Stimulated activated CD8-positive, alpha-beta memory T cell treated with anti-CD3 and anti-CD28 coated beads, Interleukin-12 subunit alpha, Interleukin-12 subunit beta, amount 100 ng/mL, for 4 hours (primary cell): ENCODE measurements around the gene CPOX.
"Not testable (repeated sequence)": the region's sequence is repeated elsewhere in the genome, so short reads cannot be mapped to it uniquely, and the experiment has no call there.

Source experiments
- DNase-seq: peaks from one replicate; pipeline ENCODE4 v3.0.0-alpha.2; 2020; ENCODE audit warnings: low read depth

CPOX gene

DNA sequence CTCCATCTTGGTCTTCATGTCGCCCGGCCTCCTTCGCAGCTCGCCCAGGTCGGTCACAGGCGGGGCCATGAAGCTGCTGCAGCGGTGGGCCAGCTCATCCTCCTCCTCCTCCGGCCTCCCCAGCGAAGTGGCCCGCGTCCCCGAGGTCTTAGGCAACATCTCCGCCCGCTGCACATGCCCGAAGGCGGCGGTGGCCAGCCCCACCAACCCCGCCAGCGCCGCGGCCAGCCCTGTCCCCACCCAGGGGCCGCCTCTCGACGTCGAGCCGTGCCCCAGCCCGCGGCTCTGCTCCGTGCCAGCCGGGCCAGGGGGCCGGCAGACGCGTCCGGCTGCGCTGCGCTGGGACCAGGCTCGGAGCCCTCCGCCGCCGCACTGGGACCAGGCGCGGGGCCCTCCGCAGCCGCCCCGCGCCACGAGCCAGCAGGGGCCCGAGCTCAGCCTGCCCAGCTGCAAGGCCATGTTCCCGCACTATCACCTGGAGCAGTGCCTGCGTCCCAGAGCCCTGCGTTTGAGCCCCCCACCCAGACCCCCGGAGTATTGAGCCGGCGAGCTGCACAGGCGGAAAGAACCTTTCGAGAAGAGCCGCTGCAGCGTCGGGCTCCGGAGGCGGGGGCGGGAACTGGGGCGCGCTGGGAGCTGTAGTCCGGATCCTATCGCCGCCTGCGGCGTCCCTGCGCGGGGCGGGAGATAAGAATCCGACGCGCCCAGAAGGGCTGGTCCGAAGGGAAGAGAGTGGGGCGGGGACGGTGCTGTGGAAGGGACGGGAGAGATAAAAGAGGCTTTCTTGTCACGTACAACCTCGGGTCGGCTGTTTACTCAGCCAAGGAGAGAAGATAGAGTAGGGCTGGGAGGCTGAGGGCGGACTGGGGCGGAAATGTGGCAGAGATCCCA lies at the start of gene CPOX:
Gene CPOX (minus strand): TSS at position 566 of the 891 bp plus-strand sequence. CDS start 107 bp downstream, at position 459.
- DNase-seq, result peak; percentile 71

DNA sequence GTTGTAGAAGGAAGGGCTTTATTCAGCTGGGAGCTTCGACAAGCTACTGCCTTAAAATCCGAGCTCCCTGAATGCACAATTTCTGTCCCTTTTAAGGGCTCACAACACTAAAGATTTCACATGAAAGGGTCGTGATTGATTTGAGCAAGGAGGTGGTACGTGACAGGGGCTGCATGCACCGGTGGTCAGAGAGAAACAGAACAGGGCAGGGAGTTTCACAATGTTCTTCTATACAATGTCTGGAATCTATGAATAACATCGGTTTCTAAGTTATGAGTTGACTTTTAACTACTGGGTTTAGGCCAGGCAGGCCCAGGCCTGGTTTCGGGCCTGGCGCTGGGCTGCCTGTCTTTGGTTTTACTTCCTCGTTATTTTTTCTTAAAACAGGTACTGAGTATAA lies 49.4 kb upstream of the CPOX start:
- not testable (repeated sequence) for DNase-seq

DNA sequence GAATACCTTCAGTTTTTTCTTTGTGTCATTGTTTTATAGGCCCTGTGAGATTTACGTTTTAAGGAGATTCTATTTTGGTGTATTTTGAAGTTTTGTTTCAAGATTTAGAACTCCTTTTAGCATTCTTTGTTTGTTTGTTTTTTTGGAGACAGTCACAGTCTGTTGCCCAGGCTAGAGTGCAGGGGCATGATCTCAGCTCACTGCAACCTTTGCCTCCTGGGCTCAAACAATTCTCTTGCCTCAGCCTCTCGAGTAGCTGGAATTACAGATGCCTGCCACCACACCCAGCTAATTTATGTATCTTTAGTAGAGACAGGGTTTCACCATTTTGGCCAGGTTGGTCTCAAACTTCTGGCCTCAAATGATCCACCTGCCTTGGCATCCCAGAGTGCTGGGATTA lies 48.3 kb upstream of the CPOX start:
- not testable (repeated sequence) for DNase-seq

- not testable (repeated sequence) for DNase-seq
Observed at GRCh38 chr3:98638515-98638914, 45.1 kb upstream of the CPOX start.

GRCh38 chr3:98630416-98630815 lies 37.0 kb upstream of the CPOX start:
- no peak for DNase-seq

DNA sequence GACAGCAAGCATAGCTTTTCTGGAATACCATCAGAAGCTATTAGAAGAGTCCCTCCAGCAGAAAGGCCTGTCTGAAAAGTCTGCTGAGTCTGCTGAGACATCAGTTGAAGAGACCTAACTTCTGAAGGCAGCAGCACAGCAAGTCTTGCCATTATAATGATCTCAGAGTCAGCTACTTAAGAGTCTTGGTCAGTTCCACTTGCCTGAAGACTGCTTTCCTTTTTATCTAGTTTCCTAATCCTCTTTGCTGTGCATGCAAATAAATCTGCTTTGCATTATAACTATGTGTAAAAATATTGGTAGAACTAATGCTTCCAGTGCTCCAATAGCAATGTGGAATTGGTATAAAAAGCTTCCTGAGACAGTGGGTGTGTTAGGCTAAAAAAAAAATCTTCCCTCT lies 34.9 kb upstream of the CPOX start:
- no peak for DNase-seq

GRCh38 chr3:98626151-98626550 lies 32.7 kb upstream of the CPOX start:
- no peak for DNase-seq

- DNase-seq, result no peak
Observed at GRCh38 chr3:98623572-98624280, 30.3 kb upstream of the CPOX start.

DNA sequence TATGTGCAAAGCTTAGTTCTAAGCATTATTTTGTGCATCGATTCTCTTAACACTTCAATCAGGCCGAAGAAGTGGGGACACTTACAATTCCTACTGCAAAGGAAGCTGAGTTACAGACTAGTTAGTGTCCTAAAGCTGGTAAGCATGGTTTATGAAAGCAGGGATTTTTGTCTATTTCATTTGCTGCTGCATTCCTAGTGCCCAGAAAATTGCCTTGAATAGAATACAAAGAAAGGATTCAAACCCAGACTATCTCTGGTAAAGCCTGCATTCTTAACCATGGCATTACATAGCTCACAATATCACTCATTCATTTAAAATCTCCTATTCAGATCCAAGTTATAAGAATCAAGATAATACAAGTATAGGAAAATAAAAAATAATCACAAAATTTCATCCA lies 24.4 kb upstream of the CPOX start:
- no peak for DNase-seq

DNA sequence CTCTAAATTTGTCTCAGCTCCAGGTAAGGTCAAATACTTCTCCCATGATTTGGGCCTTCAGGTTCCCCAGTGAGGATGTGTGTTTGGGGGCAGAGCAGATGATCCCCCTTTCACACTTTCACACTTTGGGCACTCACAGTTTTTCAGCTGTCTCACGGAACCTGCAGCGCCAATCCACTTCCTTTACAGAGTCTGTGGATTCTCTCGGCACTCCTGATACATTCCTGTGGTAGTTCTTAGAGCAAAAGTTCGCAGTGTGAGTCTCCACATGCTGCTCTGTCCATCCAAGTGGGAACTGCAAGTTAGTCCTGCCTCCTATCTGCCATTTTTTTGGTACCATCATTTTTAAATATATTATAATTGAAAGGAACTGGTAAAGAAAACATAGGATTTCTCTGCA lies 20.2 kb upstream of the CPOX start:
- DNase-seq, result no peak

GRCh38 chr3:98612996-98613517 lies 19.6 kb upstream of the CPOX start:
- no peak for DNase-seq

GRCh38 chr3:98612587-98612986 lies 19.2 kb upstream of the CPOX start:
- DNase-seq, result no peak

GRCh38 chr3:98608029-98608428 lies 14.6 kb upstream of the CPOX start:
- DNase-seq, result no peak

- DNase-seq, result no peak
Observed at GRCh38 chr3:98603580-98603979, 10.2 kb upstream of the CPOX start.

DNA sequence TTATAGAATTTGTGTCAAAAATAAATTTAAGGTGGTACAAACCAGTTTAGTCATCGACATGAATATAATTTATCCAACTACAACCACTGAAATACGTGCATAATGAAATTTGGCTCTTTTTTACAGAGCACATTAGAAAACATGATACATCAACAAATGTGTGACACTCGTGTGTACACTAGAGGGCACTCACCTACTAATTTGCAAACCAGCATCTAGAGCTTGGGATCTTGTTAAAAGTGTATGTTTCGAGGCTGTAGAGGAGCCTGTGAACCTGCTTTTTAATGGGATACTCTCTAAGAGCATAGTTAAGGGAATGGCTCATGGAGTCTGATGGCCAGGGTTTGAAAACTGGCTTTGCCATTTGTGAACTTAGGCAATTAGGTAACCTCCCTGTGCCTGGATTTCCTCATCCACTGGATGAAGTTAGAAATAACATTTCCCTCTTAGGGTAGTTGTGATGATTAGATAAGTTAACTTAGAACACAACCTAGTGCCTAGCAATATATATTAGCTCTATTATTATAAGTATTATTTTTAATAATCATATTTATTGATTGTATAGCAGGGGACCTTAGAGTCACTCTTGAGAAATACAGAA lies 8.8 kb upstream of the CPOX start:
- no peak for DNase-seq

DNA sequence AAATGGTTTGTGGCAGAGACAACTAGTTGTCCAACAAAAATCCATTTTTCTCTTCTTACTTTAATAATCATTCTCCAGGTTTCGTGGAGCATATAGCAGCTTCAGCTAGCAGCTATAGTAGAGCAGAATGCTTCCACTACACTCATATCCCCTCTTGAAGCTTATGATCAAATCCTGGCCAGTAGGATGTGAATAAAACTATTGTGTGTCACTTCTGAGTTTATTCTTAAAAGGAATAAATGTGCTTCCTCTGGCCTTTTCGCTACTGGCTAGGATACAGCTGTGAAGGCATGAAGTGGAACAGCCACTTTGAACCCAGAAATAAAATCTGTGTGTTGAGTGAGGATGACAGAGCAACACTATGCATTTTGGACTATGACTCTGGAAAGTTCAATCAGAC lies 7.8 kb upstream of the CPOX start:
- DNase-seq, result no peak

- DNase-seq, result no peak
Observed at GRCh38 chr3:98600412-98601095, 7.1 kb upstream of the CPOX start.

DNA sequence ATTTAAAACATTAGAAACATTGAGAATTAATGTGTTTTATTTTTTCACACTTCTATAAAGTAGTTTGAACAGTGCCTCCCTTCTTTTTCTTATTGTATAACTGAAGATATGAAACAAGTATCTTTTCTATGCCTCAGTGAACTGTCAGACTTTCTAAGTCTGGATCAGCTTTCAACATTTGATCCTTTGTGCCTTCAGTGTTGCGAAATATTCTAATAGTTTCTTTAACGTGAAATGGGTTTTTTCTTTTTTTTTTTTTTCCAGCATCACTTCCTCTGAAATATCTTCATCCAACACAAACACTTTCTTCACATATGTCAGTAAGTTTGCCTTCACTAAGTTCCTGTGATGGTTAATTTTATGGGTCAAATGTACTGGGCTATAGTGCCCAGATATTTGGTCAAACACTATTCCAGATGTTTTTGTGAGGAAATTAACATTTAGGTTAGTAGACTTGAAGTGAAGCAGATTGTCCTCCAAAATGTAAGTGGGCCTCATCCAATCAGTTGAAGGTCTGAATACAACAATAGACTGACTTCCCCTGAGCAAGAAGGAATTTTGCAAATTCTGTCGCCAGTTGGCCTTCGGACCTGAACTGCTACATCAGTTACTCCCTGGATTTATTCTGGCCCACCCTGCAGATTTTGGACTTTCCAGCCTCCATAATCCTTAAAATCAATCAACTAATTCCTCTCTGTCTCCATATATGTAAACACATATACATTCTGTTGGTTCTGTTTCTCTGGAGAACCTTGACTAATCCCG lies 6.4 kb upstream of the CPOX start:
- no peak for DNase-seq

GRCh38 chr3:98598492-98598891 lies 5.1 kb upstream of the CPOX start:
- DNase-seq, result no peak

DNA sequence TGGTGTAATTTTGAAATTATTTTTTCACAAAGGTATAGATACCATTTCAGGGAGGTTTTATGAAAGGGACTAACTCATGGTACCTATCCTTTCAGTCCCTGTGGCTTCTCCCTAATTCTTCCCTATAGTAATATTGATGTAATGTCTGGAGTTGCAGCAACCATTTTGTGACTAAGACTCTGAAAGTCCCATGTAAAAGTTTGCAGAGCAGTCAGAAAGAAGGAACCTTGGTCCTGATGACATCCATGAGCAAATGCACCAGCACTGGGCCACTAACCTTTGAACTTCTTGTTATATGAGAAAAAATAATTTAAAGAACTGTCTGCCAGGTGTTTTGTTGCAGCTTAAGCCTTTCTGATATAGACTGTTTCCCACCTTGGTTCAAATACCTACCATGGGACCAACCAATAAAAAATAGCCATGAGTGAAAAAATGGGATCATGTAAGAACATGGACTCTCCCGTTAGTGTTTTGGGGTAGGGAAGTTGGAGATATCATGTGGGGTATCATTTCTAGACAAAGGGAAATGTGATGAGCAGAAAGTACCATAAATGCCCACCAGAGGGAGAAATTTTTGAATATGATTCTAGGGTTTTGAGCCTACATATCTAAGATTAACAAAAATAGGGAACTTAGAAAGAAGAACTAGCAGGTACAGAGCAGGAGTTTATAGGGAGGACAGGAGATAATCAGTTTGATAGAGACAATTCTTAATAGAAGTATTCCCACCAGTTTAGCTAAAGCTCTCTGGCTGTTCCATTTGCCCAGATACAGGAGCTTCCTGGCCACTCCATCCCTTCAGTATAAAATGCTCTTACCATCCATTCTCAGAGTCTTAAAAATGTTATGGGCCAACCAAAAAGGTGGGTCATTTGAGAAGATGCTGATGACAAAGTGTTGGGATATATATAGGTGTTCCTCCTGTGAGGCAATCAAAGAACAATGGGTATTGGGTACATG lies 3.4 kb upstream of the CPOX start:
- no peak for DNase-seq
